ENCODE results near the gene TSSK3.

TSSK3 gene, protein sequence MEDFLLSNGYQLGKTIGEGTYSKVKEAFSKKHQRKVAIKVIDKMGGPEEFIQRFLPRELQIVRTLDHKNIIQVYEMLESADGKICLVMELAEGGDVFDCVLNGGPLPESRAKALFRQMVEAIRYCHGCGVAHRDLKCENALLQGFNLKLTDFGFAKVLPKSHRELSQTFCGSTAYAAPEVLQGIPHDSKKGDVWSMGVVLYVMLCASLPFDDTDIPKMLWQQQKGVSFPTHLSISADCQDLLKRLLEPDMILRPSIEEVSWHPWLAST

DNA sequence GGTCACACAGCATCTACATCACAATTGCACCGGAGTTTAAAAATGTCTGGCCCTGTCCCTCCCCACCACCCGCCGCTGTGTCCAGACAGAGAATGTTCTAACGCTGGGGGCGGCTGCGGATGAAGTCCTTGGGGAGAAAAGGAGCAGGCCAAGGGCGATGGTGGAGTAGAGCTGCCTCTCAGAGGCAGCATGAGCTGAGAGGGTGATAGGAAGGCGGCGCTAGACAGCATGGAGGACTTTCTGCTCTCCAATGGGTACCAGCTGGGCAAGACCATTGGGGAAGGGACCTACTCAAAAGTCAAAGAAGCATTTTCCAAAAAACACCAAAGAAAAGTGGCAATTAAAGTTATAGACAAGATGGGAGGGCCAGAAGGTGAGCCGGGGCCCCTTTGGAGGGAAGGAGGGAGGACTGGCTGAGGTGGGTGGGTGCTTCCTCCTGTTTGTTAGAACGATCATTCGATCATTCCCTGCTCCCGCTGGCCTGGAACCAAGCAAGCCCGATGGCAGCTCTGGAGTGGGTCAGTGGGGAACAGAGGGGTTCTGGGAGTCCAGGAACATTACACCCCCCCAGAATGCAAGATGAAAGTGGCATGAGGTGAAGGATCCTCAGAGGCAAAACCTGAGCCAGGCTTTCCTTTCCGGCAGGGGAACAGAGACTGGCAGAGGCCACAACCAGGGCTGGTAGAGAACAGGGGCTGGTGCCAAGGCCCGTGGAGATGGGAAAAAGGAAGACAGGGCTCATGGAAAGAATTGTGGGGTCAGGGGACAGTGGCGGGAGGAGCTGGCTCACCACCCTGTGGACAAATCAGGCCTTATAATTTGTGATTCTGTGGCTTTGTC is at the start of gene TSSK3, which contains the start of gene FAM229A:
Gene TSSK3 (plus strand): TSS at position 66 of the 840 bp plus-strand sequence. CDS start 163 bp downstream, at position 229.
Gene FAM229A (minus strand): TSS at position 12 of the 840 bp plus-strand sequence. CDS start 394 bp downstream, outside the sequence.
- DNase-seq (ENCODE audit: low read depth, low spot score) = no peak

DNA sequence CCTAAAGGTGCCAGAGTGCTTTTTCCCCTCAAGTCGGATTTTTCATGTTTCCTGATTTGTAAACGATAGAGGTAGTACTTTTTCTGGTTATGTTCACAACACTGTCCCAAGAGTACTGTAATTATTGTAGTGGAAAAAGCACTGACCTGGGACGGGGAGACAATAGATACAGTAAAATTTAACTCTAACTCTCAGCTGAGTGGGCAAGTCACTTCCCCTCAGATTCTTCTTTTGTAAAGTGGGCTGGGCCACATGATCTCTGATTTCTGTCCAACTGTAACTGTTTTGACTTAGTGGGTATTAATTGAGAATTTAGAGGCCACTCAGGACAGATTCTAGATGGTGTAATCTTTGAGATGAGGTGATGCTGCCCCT is 45.4 kb upstream of the TSSK3 start:
- no peak for DNase-seq (ENCODE audit: low read depth, low spot score)

GRCh38 chr1:32318127-32318869 is 44.0 kb upstream of the TSSK3 start:
- DNase-seq (ENCODE audit: low read depth, low spot score) = no peak

GRCh38 chr1:32321712-32322291 is 40.5 kb upstream of the TSSK3 start:
- no peak for DNase-seq (ENCODE audit: low read depth, low spot score)

- DNase-seq (ENCODE audit: low read depth, low spot score) = no peak
Measured at GRCh38 chr1:32327204-32327603, 35.1 kb upstream of the TSSK3 start.

GRCh38 chr1:32329931-32330466 is 32.3 kb upstream of the TSSK3 start:
- DNase-seq (ENCODE audit: low read depth, low spot score) = no peak

DNA sequence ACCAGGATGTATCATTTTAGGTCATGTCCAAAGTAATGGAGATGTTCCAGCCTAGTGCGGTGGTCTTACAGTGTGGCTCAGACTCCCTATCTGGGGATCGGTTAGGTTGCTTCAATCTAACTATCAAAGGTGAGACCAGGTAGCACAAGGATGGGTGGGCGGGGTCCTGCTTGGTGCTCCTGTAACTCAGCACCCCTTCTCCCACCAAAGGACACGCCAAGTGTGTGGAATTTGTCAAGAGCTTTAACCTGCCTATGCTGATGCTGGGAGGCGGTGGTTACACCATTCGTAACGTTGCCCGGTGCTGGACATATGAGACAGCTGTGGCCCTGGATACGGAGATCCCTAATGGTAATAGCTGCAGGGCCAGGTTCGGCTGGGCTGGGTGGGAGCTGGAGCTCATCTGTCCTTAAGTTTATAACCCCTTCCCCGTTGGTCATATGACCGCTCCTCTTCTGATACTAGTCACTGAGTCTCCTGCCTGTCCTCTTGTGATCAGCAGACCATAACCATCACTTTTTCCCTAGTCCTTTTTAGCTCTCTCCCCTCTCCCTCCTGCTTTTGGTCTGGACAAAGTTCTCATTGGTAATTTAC is 31.7 kb upstream of the TSSK3 start:
- DNase-seq (ENCODE audit: low read depth, low spot score) = no peak

- no peak for DNase-seq (ENCODE audit: low read depth, low spot score)
Measured at GRCh38 chr1:32331549-32331948, 30.8 kb upstream of the TSSK3 start.

- DNase-seq (ENCODE audit: low read depth, low spot score) = no peak
Measured at GRCh38 chr1:32332290-32333079, 29.9 kb upstream of the TSSK3 start.

- no peak for DNase-seq (ENCODE audit: low read depth, low spot score)
Measured at GRCh38 chr1:32333251-32333963, 28.9 kb upstream of the TSSK3 start.

- DNase-seq (ENCODE audit: low read depth, low spot score) = no peak
Measured at GRCh38 chr1:32334274-32334861, 28.0 kb upstream of the TSSK3 start.

GRCh38 chr1:32334864-32335534 is 27.3 kb upstream of the TSSK3 start:
- DNase-seq (ENCODE audit: low read depth, low spot score) = no peak

GRCh38 chr1:32335535-32335789 is 26.9 kb upstream of the TSSK3 start:
- DNase-seq (ENCODE audit: low read depth, low spot score) = no peak

- no peak for DNase-seq (ENCODE audit: low read depth, low spot score)
Measured at GRCh38 chr1:32335790-32336590, 26.3 kb upstream of the TSSK3 start, which contains the start of gene MARCKSL1. Gene MARCKSL1 (minus strand): TSS chr1:32336233. CDS start chr1:32336033, 200 bp downstream.

DNA sequence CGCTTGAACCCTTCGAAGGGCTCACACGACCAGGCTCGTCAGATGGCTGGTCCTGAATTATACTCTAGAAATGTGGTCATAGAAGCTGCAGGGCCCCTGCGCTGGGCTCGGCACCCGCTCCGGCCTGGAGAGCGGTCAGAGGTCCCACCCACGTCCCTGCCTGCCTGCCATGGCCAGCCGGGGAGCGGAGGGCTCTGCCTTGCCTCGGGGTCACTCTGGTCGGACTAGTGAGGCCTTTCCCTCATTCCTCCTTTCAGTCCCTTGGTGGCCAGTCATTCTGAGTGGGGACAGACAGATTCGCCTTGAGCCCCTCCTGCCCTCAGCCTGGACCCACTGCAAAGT is 25.8 kb upstream of the TSSK3 start:
- no peak for DNase-seq (ENCODE audit: low read depth, low spot score)

GRCh38 chr1:32336963-32337675 is 25.2 kb upstream of the TSSK3 start:
- no peak for DNase-seq (ENCODE audit: low read depth, low spot score)

GRCh38 chr1:32337855-32338636 is 24.3 kb upstream of the TSSK3 start:
- no peak for DNase-seq (ENCODE audit: low read depth, low spot score)

Data from brain pericyte (primary cell).